ENCODE data around the gene FMNL1.

The FMNL1 gene

GRCh38 chr17:45228763-45229539 is 7.3 kb downstream of the FMNL1 start:
- H3K27me3 Mint-ChIP-seq: no peaks in the 10 kb centered on the region
- H3K27ac Mint-ChIP-seq: peak overlapping the region; percentile 98 to 99
- H3K9me3 Mint-ChIP-seq: no peaks in the 10 kb centered on the region
- peak overlapping the region; percentile 83 to 94 for H3K4me3 Mint-ChIP-seq
- peak; percentile 89 to 97 for DNase-seq
- ATAC-seq: peak; percentile 68
- H3K4me1 Mint-ChIP-seq: peaks cover 95% of the 10 kb centered on the region

GRCh38 chr17:45229681-45230409 is 8.2 kb downstream of the FMNL1 start:
- H3K4me1 Mint-ChIP-seq: peaks cover 100% of the 10 kb centered on the region
- peak overlapping the region; percentile 83 to 94 for H3K4me3 Mint-ChIP-seq
- H3K9me3 Mint-ChIP-seq: no peaks in the 10 kb centered on the region
- DNase-seq (peak in 1 of 2 donors; percentile 85), ATAC-seq (peak; percentile 36)
- no peaks in the 10 kb centered on the region for H3K27me3 Mint-ChIP-seq
- H3K27ac Mint-ChIP-seq: peak overlapping the region; percentile 98 to 99

GRCh38 chr17:45230410-45230786 is 8.7 kb downstream of the FMNL1 start:
- Mint-ChIP-seq H3K27ac (peak overlapping the region; percentile 98 to 99), H3K4me1 (peaks cover 100% of the 10 kb centered on the region), H3K4me3 (peak overlapping the region; percentile 83 to 94), H3K9me3 (no peaks in the 10 kb centered on the region), H3K27me3 (no peaks in the 10 kb centered on the region)
- no peak for DNase-seq
- ATAC-seq: no peak

GRCh38 chr17:45230787-45231480 is 9.2 kb downstream of the FMNL1 start:
- Mint-ChIP-seq H3K4me1 (peaks cover 100% of the 10 kb centered on the region), H3K4me3 (peak overlapping the region; percentile 83 to 94), H3K27me3 (no peaks in the 10 kb centered on the region), H3K27ac (peak overlapping the region; percentile 96 to 99), H3K9me3 (no peaks in the 10 kb centered on the region)
- ATAC-seq (no peak), DNase-seq (no peak)

DNA sequence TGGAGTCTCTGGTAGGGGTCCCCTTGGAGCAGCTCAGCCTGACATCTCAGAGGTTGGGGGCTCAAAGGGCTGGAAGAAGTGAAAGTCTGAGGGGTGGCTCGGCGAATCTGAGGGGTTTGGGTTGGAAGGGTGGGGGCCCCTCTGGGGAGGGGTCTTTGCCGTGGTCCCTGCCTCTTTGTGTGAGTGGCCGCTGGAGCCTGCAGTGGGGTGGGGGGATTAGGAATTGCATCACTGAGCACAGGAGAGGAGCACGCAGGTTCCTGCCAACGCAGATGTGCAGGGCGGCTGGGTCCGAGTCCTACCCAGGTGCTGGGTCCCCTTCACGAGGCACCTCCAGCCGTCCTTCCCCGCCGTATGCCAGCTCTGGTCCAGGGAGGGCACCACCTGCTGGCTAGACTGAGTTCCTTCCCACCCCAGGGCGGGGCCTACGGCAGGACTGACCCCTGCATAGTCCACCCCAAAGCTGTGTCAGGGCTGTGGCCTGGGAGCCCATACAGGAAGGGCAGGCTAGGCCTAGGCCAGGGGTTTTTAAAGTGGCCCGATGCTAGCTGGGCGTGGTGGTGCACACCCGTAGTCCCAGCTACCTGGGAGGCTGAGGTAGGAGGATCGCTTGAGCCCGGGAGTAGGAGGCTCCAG is 9.9 kb downstream of the FMNL1 start:
- H3K27me3 Mint-ChIP-seq: no peaks in the 10 kb centered on the region
- no peak for ATAC-seq
- no peak for DNase-seq
- peaks cover 97% of the 10 kb centered on the region for H3K4me1 Mint-ChIP-seq
- H3K9me3 Mint-ChIP-seq: no peaks in the 10 kb centered on the region
- peak overlapping the region; percentile 93 to 96 for H3K27ac Mint-ChIP-seq
- peak overlapping the region; percentile 83 to 94 for H3K4me3 Mint-ChIP-seq

- no peaks in the 10 kb centered on the region for H3K9me3 Mint-ChIP-seq
- H3K4me3 Mint-ChIP-seq: peak overlapping the region; percentile 83 to 94
- peak overlapping the region; percentile 9 to 77 for H3K27ac Mint-ChIP-seq
- H3K4me1 Mint-ChIP-seq: peaks cover 95% of the 10 kb centered on the region
- H3K27me3 Mint-ChIP-seq: no peaks in the 10 kb centered on the region
- ATAC-seq (no peak), DNase-seq (no peak)
Observed at GRCh38 chr17:45232514-45233422, 11.1 kb downstream of the FMNL1 start.

- Mint-ChIP-seq H3K4me1 (peaks cover 95% of the 10 kb centered on the region), H3K27ac (peak overlapping the region in 1 of 2 donors; percentile 89), H3K9me3 (no peaks in the 10 kb centered on the region), H3K27me3 (no peaks in the 10 kb centered on the region), H3K4me3 (peak overlapping the region; percentile 64 to 83)
- no peak for DNase-seq
- no peak for ATAC-seq
Observed at GRCh38 chr17:45233423-45233924, 11.8 kb downstream of the FMNL1 start.

DNA sequence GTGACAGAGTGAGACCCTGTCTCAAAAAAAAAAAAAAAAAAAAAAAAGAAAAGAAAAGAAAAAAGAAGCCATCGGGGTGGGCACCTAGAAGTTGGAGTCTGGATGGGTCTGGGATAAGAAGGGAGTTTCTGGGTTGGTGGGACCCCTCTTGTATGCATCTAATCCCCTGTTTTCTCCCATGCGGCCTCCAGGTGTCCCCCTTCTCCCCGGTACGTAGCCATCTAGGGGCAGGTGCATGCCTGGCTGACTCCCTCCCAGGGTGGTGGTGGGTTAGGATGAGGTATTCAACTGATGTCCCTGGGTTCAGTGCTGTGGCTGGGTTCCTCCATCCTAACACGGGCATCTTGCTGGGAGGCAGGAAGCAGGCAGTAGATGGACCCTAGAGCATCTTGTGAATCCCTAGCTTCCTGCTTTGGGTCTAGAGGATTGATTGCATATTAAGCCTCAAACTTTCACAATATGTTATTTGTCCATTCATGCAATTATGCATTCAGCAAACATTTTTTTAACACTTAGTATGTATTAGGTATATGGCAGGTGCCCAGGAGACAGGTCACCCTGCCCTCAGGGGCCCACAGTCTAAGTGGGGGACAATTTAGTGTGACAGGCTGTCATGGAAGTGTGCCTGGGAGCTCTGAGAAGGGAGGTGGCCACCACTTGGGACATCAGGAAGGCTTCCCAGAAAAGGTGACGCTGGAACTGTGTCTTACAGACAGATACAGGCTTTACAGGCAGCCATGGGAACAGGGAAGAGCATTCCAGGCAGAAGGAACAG is 13.1 kb downstream of the FMNL1 start:
- DNase-seq: no peak
- ATAC-seq: peak; percentile 58
- peaks cover 93% of the 10 kb centered on the region for H3K4me1 Mint-ChIP-seq
- H3K4me3 Mint-ChIP-seq: peak overlapping the region; percentile 1 to 83
- H3K27ac Mint-ChIP-seq: peak overlapping the region; percentile 13 to 55
- H3K27me3 Mint-ChIP-seq: no peaks in the 10 kb centered on the region
- no peaks in the 10 kb centered on the region for H3K9me3 Mint-ChIP-seq

- DNase-seq: peak; percentile 60 to 66
- Mint-ChIP-seq H3K27me3 (no peaks in the 10 kb centered on the region), H3K4me3 (peak overlapping the region in 1 of 2 donors; percentile 58), H3K27ac (peak overlapping the region in 1 of 2 donors; percentile 36), H3K4me1 (peaks cover 89% of the 10 kb centered on the region), H3K9me3 (no peaks in the 10 kb centered on the region)
- ATAC-seq: peak; percentile 55
Observed at GRCh38 chr17:45235416-45236281, 14.0 kb downstream of the FMNL1 start.

DNA sequence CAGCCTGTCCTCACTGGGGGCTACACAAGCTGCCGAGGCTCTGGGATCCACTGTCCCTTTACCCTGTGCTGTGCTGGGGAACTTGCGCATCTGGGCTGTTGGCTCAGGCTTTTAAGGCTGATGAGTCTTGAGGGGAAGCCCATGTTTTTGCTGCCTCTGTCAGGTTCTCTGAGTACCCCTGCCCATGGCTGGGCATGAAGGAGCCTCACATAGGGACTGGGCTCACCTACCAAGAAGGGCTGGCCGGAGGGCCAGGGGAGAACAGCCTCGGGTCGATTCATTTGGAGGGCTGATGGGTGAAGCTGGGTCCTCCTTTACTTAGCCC is 14.6 kb downstream of the FMNL1 start:
- ATAC-seq (no peak), DNase-seq (no peak)
- Mint-ChIP-seq H3K27ac (no peak overlapping the region), H3K9me3 (no peaks in the 10 kb centered on the region), H3K4me1 (peaks cover 89% of the 10 kb centered on the region), H3K4me3 (no peak overlapping the region), H3K27me3 (no peaks in the 10 kb centered on the region)

- ATAC-seq (no peak), DNase-seq (no peak)
- no peaks in the 10 kb centered on the region for H3K27me3 Mint-ChIP-seq
- H3K4me1 Mint-ChIP-seq: peaks cover 83% of the 10 kb centered on the region
- no peak overlapping the region for H3K4me3 Mint-ChIP-seq
- H3K27ac Mint-ChIP-seq: peak overlapping the region in 1 of 2 donors; percentile 1
- H3K9me3 Mint-ChIP-seq: no peaks in the 10 kb centered on the region
Observed at GRCh38 chr17:45237686-45238085, 16.0 kb downstream of the FMNL1 start.

DNA sequence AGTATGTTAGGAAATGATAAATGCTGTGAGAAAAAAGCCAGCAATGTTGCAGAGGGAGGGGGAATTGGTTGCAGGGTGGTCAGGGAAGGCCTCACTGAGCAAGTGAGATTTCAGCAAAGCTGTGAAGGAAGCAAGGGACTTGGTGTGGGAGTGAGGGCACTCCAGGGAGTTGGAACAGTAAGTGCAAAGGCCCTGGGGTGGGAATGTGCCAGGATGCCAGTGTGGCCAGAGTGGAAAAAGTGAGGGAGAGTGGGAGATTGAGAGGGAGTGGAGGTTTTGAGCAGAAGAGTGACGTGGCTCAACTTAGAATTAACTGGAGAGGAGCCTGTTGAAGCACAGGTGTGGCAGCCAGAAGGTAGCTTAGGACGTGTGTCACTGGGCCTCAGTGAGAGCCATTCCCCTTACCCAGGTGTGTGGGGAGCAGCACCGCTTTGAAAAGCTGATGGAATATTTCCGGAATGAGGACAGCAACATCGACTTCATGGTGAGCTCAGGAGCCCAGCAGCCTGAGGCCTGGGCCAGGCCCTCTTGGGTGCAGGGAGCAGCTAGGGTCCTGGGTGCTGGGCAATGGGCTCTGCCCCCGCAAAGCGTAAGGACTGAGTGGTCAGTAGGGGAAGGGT is 16.6 kb downstream of the FMNL1 start:
- no peaks in the 10 kb centered on the region for H3K9me3 Mint-ChIP-seq
- peak overlapping the region; percentile 16 to 80 for H3K27ac Mint-ChIP-seq
- H3K27me3 Mint-ChIP-seq: no peaks in the 10 kb centered on the region
- no peak for DNase-seq
- peaks cover 82% of the 10 kb centered on the region for H3K4me1 Mint-ChIP-seq
- ATAC-seq: no peak
- H3K4me3 Mint-ChIP-seq: no peak overlapping the region

DNA sequence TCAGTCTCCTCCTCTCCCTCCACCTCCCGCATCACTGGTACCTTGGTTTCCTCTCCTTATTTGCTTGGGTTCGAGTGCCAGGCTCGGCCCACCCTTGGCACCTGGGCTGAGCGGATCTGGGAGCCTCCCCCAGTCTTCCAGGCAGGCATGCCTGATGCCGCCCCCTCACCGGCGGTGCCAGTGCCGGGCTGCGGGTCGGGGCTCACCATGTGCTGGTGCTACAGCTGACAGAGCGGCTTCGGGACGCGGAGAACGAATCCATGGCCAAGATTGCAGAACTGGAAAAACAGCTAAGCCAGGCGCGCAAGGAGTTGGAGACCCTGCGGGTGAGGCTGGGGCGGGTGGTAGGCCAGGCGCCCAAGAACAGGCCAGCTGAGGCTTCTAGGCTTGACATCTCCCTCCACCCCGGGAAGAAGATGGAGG is 19.2 kb downstream of the FMNL1 start:
- H3K27ac Mint-ChIP-seq: peak overlapping the region in 1 of 2 donors; percentile 96
- no peaks in the 10 kb centered on the region for H3K27me3 Mint-ChIP-seq
- ATAC-seq (no peak), DNase-seq (no peak)
- H3K4me3 Mint-ChIP-seq: peak overlapping the region in 1 of 2 donors; percentile 19
- no peaks in the 10 kb centered on the region for H3K9me3 Mint-ChIP-seq
- peaks cover 75% of the 10 kb centered on the region for H3K4me1 Mint-ChIP-seq

Measured in stimulated activated naive CD8-positive, alpha-beta T cell treated with anti-CD3 and anti-CD28 coated beads, Interleukin-15, amount 100 ng/mL, for 72 hours (primary cell).